HepG2 (cell line): Measurements from ENCODE around the gene CFAP46. TPM values are rescaled to one million over a fixed set of nuclear protein-coding genes. Genes with fewer than 3 reads are reported as not detected.
A peak's percentile ranks its signal among the peaks of the same experiment; 100 is the strongest.

Experiments used
- ATAC-seq: fragments of 200-7000 bp; cut with Tn5 transposase; 3 replicates; pipeline ENCODE4 v1.9.1; 2020; ENCODE audit warnings: mild to moderate bottlenecking, moderate library complexity
- BruUV-seq: library from RNA; stranded (reverse); fragments of 400-500 nt; replicated peaks from 2 replicates; lab custom pipeline; 2021; lab: Mats Ljungman, UMichigan
- CTCF ChIA-PET: fragments of 300-600 bp; formaldehyde crosslinking; extraction: SDS; loops from one replicate; lab custom pipeline; 2021; ENCODE audit warnings: low total read pairs, inconsistent platforms, low intra/inter-chr PET ratio; lab: Yijun Ruan, JAX
- POLR2A ChIA-PET: fragments of 350-600 bp; sonication (Branson Sonifier 250); formaldehyde crosslinking; loops from one replicate; lab custom pipeline; 2020; ENCODE audit warnings: antibody characterized with exemption, inconsistent platforms; lab: Yijun Ruan, JAX
- DNase-seq: peaks from one replicate; pipeline ENCODE4 v3.0.0-alpha.2; 2015; ENCODE audit warnings: low spot score
- FAIRE-seq: peaks from 3 replicates; lab custom pipeline; 2011; peaks lifted over from hg19 to GRCh38; lab: Jason Lieb, UNC
- H2AFZ ChIP-seq: one replicate; pipeline ENCODE4 v1.6.1; 2011; ENCODE audit warnings: low read length, inconsistent platforms
- H3K27ac ChIP-seq: fragments of 300-600 bp; 3 replicates; pipeline ENCODE4 v1.8.0; 2011; ENCODE audit warnings: mixed run types, mild to moderate bottlenecking, mixed read lengths, low read length, inconsistent platforms; ENCODE audit not compliant: insufficient read depth; ENCODE audit errors: extremely low read length
- H3K27me3 ChIP-seq, 2 experiments: fragments of 200-600 bp in 1 of 2; 2 replicates in 1 of 2; 3 replicates in 1 of 2; pipeline versions ENCODE4 v1.6.0 to v1.8.0; 2011; ENCODE audit warnings: low read length in 2 of 2, mild to moderate bottlenecking in 2 of 2, moderate library complexity in 2 of 2, inconsistent platforms in 1 of 2; ENCODE audit not compliant: insufficient read depth in 2 of 2, control insufficient read depth in 1 of 2
- H3K36me3 ChIP-seq, 2 experiments: fragments of 200-600 bp in 1 of 2; replicated peaks in 1 of 2; 2 replicates in 1 of 2; 3 replicates in 1 of 2; pipeline versions ENCODE4 v1.5.1 to v1.8.0; 2011; ENCODE audit warnings: low read length in 2 of 2, inconsistent platforms in 1 of 2; ENCODE audit not compliant: insufficient read depth in 2 of 2, control insufficient read depth in 1 of 2
- H3K4me1 ChIP-seq: 2 replicates; pipeline ENCODE4 v1.5.1; 2012; ENCODE audit warnings: low read length, inconsistent platforms; ENCODE audit not compliant: insufficient read depth
- H3K4me2 ChIP-seq: 2 replicates; pipeline ENCODE4 v1.6.0; 2011; ENCODE audit warnings: low read depth, low read length, inconsistent platforms
- H3K4me3 ChIP-seq, 3 experiments: fragments of 200-600 bp in 1 of 3; sonication (generic), shearing (Covaris generic) in 1 of 3; replicated peaks in 1 of 3; 2 replicates each; pipeline ENCODE4 v1.5.1; 2011 to 2016; ENCODE audit warnings: low read length in 3 of 3, inconsistent platforms in 2 of 3, low read depth in 2 of 3, mild to moderate bottlenecking in 2 of 3, control low read depth in 1 of 3, mixed read lengths in 1 of 3; ENCODE audit not compliant: insufficient read depth in 1 of 3
- H3K79me2 ChIP-seq: one replicate; pipeline ENCODE4 v1.6.1; 2011; ENCODE audit warnings: low read length, inconsistent platforms; ENCODE audit not compliant: insufficient read depth
- H3K9ac ChIP-seq: 2 replicates; pipeline ENCODE4 v1.6.0; 2011; ENCODE audit warnings: mild to moderate bottlenecking, low read depth, low read length, inconsistent platforms; ENCODE audit not compliant: insufficient read depth
- H3K9me3 ChIP-seq: 2 replicates; pipeline ENCODE4 v1.5.1; 2012; ENCODE audit warnings: mild to moderate bottlenecking, low read length
- H4K20me1 ChIP-seq: 2 replicates; pipeline ENCODE4 v1.6.0; 2011; ENCODE audit warnings: inconsistent platforms, mild to moderate bottlenecking, low read length, moderate library complexity; ENCODE audit not compliant: insufficient read depth
- ARID2 ChIP-seq: sonication (generic); formaldehyde crosslinking; IDR thresholded peaks from 2 replicates; pipeline ENCODE4 v1.8.1; 2022; ENCODE audit warnings: mild to moderate bottlenecking, missing genetic modification reagents, borderline replicate concordance
- CREB1 ChIP-seq, 2 experiments: fragments of 450-650 bp in 1 of 2; IDR thresholded peaks; 2 replicates each; pipeline ENCODE4 v1.6.1; 2016 to 2017; ENCODE audit warnings: control low read depth in 1 of 2, mild to moderate bottlenecking in 1 of 2, missing compliant biosample characterization in 1 of 2, missing genetic modification characterization in 1 of 2
- HNRNPL ChIP-seq: fragments of 200-400 bp; formaldehyde crosslinking; IDR thresholded peaks from 2 replicates; pipeline ENCODE4 v1.6.1; 2017; ENCODE audit warnings: mild to moderate bottlenecking, low read depth, low read length
- NFATC3 ChIP-seq: sonication (generic); formaldehyde crosslinking; IDR thresholded peaks from 2 replicates; pipeline ENCODE4 v1.5.1; 2020; ENCODE audit warnings: mild to moderate bottlenecking, missing genetic modification reagents
- STAG1 ChIP-seq: sonication (generic); formaldehyde crosslinking; IDR thresholded peaks from 2 replicates; pipeline ENCODE4 v1.4.0; 2020; ENCODE audit warnings: missing genetic modification reagents
- ZNF260 ChIP-seq: sonication (generic); formaldehyde crosslinking; IDR thresholded peaks from 2 replicates; pipeline ENCODE4 v1.4.0; 2020; ENCODE audit warnings: missing genetic modification reagents, low read depth, mild to moderate bottlenecking, borderline replicate concordance
- ZNF530 ChIP-seq: sonication (generic); formaldehyde crosslinking; IDR thresholded peaks from 2 replicates; pipeline ENCODE4 v1.5.0; 2020; ENCODE audit warnings: low read depth, mild to moderate bottlenecking, missing genetic modification reagents
- ZNF619 ChIP-seq: sonication (generic); formaldehyde crosslinking; IDR thresholded peaks from 2 replicates; pipeline ENCODE4 v1.4.0; 2020; ENCODE audit warnings: mild to moderate bottlenecking, missing genetic modification reagents
- WGBS: methylation state at CpG from one replicate; pipeline ENCODE4 v1.1.6; 2017; ENCODE audit warnings: low lambda C conversion rate; 5-methylcytosine and 5-hydroxymethylcytosine counted together
- in situ Hi-C: cut with HindIII; loops from 2 replicates; pipeline ENCODE4 v1.10.0; 2017; ENCODE audit warnings: low pct_unique_long_range_greater_than_20kb; ENCODE audit not compliant: extremely low pct_ligation_motif_present
- intact Hi-C: fragments of 100-400 bp; cut with micrococcal nuclease; formaldehyde crosslinking; loops from one replicate; pipeline ENCODE4 v1.10.0; 2022; ENCODE audit not compliant: unreplicated experiment
- polyA plus RNA-seq, 8 experiments: library from polyadenylated mRNA; depleted of rRNA in 3 of 8; stranded (reverse) in 7 of 8; unstranded in 1 of 8; fragments of >200 nt; fragmentation: Illumina TruSeq in 4 of 8; extraction: Trizol in 4 of 8; gene quantifications; 2 replicates each; pipeline versions ENCODE4 v1.2.1 to v1.2.3, GENCODE V29; 2011 to 2016; ENCODE audit warnings: low read depth in 4 of 8, missing spikeins in 1 of 8, mixed read lengths in 1 of 8; ENCODE audit not compliant: insufficient read depth in 1 of 8
- total RNA-seq, 5 experiments: library from RNA; depleted of rRNA; stranded (reverse); fragments of >200 nt; fragmentation: Illumina TruSeq; extraction: Trizol; gene quantifications; 2 replicates each; pipeline ENCODE4 v1.2.3, GENCODE V29; 2016; ENCODE audit warnings: low read depth in 1 of 5
- TF ChIP-seq, protein P1 (sequence below): IDR thresholded peaks from 2 replicates; pipeline ENCODE4 v1.6.1; 2016
- TF ChIP-seq, protein P2 (sequence below), 2 experiments: fragments of 450-650 bp in 1 of 2; sonication (generic) in 1 of 2; formaldehyde crosslinking; IDR thresholded peaks; 2 replicates each; pipeline versions ENCODE4 v1.5.0 to v1.8.0; 2020 to 2022; ENCODE audit warnings: mild to moderate bottlenecking in 1 of 2, missing genetic modification reagents in 1 of 2
- TF ChIP-seq, protein P3 (sequence below): sonication (generic); formaldehyde crosslinking; IDR thresholded peaks from 2 replicates; pipeline ENCODE4 v1.4.0; 2020; ENCODE audit warnings: mild to moderate bottlenecking, missing genetic modification reagents

Gene CFAP46
- total and polyA plus RNA-seq, 2 of the 13 experiments (the other 11 are each of a cell fraction or from before 2014, with no cell fraction given): 0.24 to 0.84 TPM

DNA sequence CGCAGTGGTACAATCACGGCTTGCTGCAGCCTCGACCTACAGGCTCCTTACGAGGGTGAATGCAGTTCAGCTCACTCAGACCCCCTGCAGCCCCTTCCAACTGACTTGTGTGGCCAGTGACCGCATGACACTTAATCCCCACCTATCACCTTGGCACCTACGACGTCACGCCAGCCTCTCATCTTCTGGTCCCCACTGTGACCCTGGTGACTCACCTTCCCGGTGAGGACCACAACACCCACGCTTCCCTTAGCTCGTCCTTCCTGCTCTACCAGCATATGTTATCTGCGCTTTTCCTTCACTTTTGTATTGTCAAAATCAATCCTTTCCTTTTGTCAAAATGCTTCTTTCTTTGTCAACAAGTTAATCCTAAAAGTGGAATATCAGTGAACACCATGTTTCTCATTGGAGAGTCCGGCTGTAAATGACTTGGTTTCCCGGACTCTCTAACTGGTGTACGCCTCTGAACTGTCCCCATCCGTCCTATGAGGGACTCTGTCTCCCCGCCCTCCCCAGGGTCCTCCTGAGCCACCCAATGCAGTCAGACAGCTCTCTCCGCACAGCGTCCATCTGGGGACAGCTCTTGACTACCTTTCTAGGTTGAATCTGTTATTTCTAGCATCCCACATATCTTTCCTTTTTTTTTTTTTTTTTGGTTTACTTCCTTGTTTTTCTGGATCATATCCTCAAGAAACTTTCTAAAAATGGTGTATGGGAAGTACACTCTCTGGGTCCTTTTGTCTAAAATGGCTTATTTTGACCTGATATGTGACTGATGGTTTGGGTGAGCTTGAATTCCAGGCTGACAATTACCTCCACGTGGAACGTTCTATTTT is 37.3 kb downstream of the CFAP46 start:
- TF ChIP-seq CREB1 (IDR thresholded peaks at IDR 0.05) (peak; percentile 71), CREB1 (CRISPR knock-in tag; IDR thresholded peaks at IDR 0.05) (no peak)
- TF ChIP-seq, protein P1, sequence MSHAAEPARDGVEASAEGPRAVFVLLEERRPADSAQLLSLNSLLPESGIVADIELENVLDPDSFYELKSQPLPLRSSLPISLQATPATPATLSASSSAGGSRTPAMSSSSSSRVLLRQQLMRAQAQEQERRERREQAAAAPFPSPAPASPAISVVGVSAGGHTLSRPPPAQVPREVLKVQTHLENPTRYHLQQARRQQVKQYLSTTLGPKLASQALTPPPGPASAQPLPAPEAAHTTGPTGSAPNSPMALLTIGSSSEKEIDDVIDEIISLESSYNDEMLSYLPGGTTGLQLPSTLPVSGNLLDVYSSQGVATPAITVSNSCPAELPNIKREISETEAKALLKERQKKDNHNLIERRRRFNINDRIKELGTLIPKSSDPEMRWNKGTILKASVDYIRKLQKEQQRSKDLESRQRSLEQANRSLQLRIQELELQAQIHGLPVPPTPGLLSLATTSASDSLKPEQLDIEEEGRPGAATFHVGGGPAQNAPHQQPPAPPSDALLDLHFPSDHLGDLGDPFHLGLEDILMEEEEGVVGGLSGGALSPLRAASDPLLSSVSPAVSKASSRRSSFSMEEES: no peak
- Histone ChIP-seq H3K36me3 (no peaks in the 10 kb centered on the region), H3K79me2 (no peaks in the 10 kb centered on the region), H3K9me3 (no peaks in the 10 kb centered on the region), H3K27me3 (peaks cover 1 to 30% of the 10 kb centered on the region in 2 experiments; a peak in 3 of 5 replicates), H4K20me1 (no peaks in the 10 kb centered on the region), H3K4me1 (no peaks in the 10 kb centered on the region), H3K4me2 (no peak overlapping the region), H2AFZ (no peak overlapping the region), H3K27ac (no peak overlapping the region), H3K9ac (no peak overlapping the region), H3K4me3 (no peak overlapping the region)
- intact Hi-C loops (no loop called here), in situ Hi-C loops (no loop called here)
- 20% methylated on average over 21 of the region's 21 CpGs for WGBS
- ATAC-seq (no peak; the same call in 1 of the 3 replicates), FAIRE-seq (no peak), DNase-seq (peak; percentile 5)
- ChIA-PET POLR2A (no interaction called here), CTCF (interaction anchor here (1.3 kb wide), 1 partner anchor 220 kb away, joined by 7 read pairs; no protein-coding TSS in a partner anchor)
- BruUV-seq: no TSS peak

DNA sequence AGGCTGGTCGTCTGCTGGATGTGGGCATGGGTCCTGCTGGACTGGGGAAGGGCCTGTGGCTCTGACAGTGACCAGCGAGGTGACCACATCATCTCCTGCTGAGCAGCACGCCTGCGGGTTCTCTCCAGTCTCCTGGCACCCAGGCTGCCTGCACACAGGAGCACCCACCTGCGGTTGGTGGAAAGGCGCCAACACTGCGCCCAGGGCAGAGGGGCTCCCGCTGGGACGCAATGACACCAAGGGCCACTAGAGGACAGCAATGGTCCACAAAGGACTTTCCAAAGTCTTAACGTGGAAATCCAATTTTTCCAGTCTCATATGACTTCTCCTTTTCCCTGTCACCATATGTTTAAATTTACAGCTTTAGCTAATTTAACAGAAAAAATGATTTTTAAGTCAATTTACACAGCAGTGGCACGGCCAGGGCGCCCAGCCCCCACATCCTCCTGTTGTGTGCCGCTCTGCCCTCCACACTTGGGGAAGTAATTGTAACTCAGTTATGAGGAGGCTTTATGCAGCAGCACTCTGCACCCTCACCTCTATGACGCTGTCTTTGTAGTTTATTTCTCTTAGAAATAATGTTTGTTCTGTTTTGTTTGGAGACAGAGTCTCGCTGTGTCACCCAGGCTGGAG is 38.1 kb downstream of the CFAP46 start:
- BruUV-seq: no TSS peak
- ChIA-PET POLR2A (no interaction called here), CTCF (interaction anchor here (1.3 kb wide), 1 partner anchor 220 kb away, joined by 7 read pairs; no protein-coding TSS in a partner anchor)
- no peaks in the 10 kb centered on the region for H3K79me2 ChIP-seq
- peaks cover 1 to 37% of the 10 kb centered on the region in 2 experiments; a peak in 3 of 5 replicates for H3K27me3 ChIP-seq
- peak; percentile 92 for ATAC-seq
- H3K36me3 ChIP-seq: no peaks in the 10 kb centered on the region
- H4K20me1 ChIP-seq: no peaks in the 10 kb centered on the region
- intact Hi-C loops: no loop called here
- H3K9me3 ChIP-seq: no peaks in the 10 kb centered on the region
- no peak overlapping the region for H3K9ac ChIP-seq
- FAIRE-seq: peak; percentile 68
- in situ Hi-C loops: no loop called here
- peak; percentile 39 for DNase-seq
- no peak overlapping the region for H3K4me2 ChIP-seq
- H3K27ac ChIP-seq: no peak overlapping the region
- H3K4me3 ChIP-seq: no peak overlapping the region
- H2AFZ ChIP-seq: no peak overlapping the region
- WGBS: 17% methylated on average over 13 of the region's 15 CpGs
- H3K4me1 ChIP-seq: no peaks in the 10 kb centered on the region
- TF ChIP-seq, protein P2, sequence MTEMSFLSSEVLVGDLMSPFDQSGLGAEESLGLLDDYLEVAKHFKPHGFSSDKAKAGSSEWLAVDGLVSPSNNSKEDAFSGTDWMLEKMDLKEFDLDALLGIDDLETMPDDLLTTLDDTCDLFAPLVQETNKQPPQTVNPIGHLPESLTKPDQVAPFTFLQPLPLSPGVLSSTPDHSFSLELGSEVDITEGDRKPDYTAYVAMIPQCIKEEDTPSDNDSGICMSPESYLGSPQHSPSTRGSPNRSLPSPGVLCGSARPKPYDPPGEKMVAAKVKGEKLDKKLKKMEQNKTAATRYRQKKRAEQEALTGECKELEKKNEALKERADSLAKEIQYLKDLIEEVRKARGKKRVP (CRISPR knock-in tag; IDR thresholded peaks at IDR 0.05): no peak
- 0 out of 2 replicates have a peak, but pooled peaks have one; percentile 26 for TF ChIP-seq HNRNPL
- TF ChIP-seq ZNF530 (CRISPR knock-in tag): no peak
- TF ChIP-seq NFATC3 (CRISPR knock-in tag): no peak
- TF ChIP-seq ZNF260 (CRISPR knock-in tag): no peak
- peak; percentile 80 for TF ChIP-seq STAG1 (CRISPR knock-in tag)
- no peak for TF ChIP-seq ARID2 (CRISPR knock-in tag)
- TF ChIP-seq ZNF619 (CRISPR knock-in tag): no peak
- TF ChIP-seq, protein P3, sequence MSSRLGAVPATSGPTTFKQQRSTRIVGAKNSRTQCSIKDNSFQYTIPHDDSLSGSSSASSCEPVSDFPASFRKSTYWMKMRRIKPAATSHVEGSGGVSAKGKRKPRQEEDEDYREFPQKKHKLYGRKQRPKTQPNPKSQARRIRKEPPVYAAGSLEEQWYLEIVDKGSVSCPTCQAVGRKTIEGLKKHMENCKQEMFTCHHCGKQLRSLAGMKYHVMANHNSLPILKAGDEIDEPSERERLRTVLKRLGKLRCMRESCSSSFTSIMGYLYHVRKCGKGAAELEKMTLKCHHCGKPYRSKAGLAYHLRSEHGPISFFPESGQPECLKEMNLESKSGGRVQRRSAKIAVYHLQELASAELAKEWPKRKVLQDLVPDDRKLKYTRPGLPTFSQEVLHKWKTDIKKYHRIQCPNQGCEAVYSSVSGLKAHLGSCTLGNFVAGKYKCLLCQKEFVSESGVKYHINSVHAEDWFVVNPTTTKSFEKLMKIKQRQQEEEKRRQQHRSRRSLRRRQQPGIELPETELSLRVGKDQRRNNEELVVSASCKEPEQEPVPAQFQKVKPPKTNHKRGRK (CRISPR knock-in tag): no peak
